GM19467 (cell line): ENCODE results near the gene TMEM239.
"Not testable (repeated sequence)": the region's sequence is repeated elsewhere in the genome, so short reads cannot be mapped to it uniquely, and the experiment has no call there.

Experiments
- ATAC-seq: cut with Tn5 transposase; IDR thresholded peaks from one replicate; pipeline ENCODE4 v1.9.1; 2021; ENCODE audit warnings: mild to moderate bottlenecking, moderate library complexity; ENCODE audit not compliant: unreplicated experiment

The TMEM239 gene

GRCh38 chr20:2816030-2816582 is at the start of gene TMEM239:
Gene TMEM239 (plus strand): TSS chr20:2816364. CDS start chr20:2816555, 191 bp downstream.
- ATAC-seq, result no peak

DNA sequence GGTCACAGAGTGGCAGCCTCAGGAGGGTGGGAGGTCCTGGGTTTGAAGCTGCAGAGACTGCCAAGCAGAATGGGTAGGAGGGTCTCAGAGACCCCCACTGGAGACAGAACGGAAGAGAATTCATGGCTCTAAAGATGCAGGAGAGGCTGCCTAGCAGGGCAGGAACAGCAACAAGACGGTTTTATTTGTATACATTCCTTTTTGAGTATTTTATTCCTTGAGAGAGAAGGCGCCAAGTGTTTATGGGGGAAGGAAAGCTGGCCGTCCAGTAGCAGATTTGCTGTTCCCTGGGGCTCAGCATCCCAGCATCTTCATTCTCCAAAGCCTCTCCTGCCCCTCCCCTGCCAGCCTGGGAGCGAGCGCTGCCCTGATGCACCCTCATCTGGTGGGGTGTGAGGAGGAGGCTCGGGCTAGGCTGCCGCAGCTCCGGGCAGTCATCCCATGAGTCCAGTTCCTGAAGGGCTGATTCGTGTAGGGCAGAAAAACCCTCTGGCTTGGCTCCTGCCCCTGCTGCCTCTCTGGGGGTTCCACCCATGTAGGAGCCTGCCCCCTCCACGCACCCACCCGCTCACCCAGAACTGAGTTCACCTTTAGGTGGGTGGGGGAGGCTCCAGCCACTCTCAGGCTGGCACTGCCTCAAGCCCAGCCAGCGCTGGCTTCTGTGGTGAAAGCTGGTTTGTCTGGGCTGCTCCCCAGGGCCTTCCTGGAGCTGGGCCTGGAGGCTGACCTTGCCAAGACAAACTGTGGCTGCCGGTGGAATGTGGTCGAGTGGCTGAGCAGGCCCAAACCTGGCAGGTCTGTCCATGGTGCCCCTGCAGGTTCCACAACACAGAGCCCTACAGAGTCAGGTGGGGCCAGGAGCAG is 48.2 kb upstream of the TMEM239 start:
- ATAC-seq, result no peak

DNA sequence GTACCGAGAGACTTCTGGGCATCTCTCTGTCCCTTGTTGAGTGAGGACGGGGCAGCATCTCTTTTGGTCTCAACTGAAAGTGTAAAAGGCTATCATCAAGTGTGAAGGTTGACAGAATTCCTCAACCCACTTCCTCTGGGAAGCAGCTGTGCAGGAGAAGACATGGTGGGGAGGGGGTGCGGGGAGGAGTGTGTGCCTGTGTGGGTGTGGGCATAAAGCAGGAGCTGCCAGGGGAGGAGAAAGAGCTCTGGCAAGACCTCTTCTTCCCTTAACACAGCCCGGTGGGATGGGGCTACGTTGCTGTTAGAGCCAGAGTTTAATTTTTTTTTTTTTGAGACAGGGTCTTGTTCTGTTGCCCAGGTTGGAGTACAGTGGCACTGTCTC is 47.5 kb upstream of the TMEM239 start:
- ATAC-seq, result no peak

DNA sequence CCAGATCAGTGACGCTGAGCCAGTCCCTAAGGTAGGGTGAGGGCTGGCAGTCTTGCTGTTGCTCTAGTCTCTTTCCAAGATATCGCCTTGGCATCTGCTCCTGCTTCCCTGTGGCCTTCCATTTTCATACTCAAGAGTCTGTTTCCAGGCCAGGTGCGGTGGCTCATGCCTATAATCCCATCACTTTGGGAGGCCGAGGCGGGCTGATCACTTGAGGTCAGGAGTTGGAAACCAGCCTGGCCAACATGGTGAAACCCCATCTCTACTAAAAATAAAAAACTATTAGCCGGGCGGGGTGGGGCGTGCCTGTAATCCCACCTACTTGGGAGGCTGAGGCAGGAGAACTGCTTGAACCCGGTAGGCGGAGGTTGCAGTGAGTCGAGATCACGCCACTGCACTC is 46.1 kb upstream of the TMEM239 start:
- ATAC-seq, result not testable (repeated sequence)

- no peak for ATAC-seq
Measured at GRCh38 chr20:2771631-2772080, 44.5 kb upstream of the TMEM239 start.

- no peak for ATAC-seq
Measured at GRCh38 chr20:2773812-2774211, 42.4 kb upstream of the TMEM239 start.

GRCh38 chr20:2775139-2775538 is 41.0 kb upstream of the TMEM239 start:
- ATAC-seq, result no peak

DNA sequence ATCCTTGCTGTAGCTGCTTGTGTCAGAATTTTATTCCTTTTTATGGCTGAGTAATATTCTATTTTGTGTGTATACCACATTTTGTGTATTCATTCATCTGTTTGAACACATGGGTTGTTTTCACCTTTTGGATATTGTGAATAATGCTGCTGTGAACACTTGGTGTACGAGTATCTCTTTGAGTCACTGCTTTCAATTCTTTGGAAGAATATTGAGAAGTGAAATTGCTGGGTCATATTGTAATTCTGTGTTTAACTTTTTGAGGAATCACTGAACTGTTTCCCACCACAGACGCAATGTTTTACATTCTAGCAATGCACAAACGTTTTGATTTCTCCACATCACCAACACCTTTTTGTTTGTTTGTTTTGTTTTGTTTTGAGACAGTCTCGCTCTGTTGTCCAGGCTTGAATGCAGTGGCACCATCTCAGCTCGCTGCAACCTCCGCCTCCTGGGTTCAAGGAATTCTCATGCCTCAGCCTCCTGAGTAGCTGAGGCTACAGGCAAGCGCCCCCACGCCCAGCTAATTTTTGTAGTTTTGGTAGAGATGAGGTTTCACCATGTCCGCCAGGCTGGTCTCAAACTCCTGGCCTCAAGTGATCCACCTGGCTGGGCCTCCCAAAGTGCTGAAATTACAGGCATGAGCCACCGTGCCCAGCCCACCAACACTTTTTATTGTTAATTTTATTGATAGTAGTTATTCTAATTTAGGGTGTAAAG is 37.4 kb upstream of the TMEM239 start:
- no peak for ATAC-seq

GRCh38 chr20:2780948-2781347 is 35.2 kb upstream of the TMEM239 start:
- no peak for ATAC-seq

GRCh38 chr20:2783908-2784566 is 32.1 kb upstream of the TMEM239 start:
- no peak for ATAC-seq

GRCh38 chr20:2793471-2793870 is 22.7 kb upstream of the TMEM239 start:
- ATAC-seq, result no peak

DNA sequence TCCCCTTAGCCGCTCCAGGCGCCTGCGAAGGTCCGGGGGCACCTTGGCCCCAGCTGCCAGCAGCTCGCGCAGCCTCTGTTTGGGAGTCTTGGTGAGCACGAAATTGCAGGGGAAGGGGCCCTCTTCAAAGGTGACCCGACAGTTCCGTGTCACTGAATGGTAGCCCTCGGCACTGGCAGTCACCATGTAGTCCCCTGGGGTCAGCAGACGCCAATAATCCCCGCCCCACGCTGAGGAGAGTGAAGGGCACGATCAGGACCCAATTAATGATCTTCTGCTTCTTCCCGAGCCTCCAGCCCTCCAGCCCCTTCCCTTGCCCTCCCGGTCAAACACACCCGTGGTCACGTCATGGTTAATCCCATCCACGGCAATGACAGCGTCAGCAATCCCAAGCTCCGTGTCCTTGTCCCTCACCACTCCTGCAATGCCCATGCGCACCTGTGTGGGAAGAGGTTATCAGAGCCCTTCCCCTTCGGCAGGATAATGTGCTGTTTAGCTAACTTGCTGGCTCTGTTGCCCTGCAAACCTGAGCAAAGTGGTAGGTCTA is 21.9 kb upstream of the TMEM239 start:
- ATAC-seq, result no peak

DNA sequence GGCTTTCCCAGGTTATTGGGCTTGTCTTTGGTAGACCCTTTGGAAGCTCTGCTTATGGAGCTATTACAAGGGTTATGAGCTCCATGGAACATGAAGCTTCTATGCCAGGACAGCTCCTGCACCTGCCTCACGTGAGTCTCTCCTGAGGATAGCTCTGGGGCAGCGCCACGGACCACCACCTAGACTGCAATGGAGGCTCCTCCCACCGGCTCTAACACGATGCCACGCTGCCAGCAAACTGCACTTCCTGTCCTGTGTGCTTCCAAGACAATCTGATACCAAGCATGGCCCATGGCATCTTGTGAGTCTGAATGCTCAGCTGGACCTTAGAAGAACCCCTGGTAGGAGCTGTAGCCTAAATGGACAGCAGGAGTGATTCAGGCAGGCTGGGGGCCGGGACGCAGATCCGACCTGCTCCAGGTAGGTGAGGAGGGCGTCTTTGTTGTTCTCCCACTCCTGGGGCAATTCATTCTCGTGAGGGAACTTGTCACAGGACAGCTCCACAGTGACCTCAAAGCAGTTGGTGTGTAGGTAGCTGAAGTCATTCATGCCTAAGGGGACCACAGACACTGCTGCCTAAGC is 21.2 kb upstream of the TMEM239 start:
- ATAC-seq, result no peak

GRCh38 chr20:2795451-2795850 is 20.7 kb upstream of the TMEM239 start:
- no peak for ATAC-seq

- no peak for ATAC-seq
Measured at GRCh38 chr20:2796011-2796660, 20.0 kb upstream of the TMEM239 start.

DNA sequence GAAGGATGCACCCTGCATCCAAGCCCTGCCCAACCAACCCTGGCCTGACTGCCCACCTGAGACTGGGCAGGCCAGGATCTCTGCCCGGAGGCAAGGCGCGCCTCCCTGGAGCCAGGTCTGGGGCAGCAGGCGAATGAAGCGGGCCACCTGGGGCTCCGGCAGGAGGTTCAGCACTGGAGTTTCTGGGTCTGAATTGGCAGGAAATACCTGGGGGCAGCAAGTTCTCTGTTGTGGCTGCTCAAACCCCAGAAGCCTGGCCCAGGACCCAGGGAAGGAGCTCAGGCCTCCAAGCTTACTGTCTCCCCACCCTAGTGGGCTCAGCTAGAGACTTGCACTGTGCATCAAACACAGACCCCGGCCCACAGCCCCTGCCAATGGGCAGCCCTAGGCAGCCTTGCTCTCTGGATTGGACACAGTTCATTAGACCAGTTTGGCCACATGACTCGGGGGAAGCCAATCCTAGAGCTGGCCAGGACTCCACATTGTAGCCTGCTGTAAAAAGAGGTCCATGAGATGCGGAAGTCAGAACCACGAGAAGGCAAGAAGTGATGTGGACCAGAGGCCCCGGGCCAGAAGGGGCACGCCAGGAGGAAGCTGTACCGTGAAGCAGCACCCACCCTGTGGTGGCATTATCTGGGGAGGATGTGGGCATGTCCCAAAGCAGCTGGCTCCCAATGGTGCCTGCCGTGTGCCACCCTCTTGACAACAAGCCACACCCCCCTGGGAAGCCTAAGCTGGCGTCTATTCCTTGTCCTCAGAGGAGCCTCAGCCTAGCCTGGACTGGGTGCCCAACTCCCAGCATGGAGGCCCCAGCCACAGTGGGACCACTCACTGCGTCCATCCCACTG is 18.8 kb upstream of the TMEM239 start:
- ATAC-seq, result no peak

DNA sequence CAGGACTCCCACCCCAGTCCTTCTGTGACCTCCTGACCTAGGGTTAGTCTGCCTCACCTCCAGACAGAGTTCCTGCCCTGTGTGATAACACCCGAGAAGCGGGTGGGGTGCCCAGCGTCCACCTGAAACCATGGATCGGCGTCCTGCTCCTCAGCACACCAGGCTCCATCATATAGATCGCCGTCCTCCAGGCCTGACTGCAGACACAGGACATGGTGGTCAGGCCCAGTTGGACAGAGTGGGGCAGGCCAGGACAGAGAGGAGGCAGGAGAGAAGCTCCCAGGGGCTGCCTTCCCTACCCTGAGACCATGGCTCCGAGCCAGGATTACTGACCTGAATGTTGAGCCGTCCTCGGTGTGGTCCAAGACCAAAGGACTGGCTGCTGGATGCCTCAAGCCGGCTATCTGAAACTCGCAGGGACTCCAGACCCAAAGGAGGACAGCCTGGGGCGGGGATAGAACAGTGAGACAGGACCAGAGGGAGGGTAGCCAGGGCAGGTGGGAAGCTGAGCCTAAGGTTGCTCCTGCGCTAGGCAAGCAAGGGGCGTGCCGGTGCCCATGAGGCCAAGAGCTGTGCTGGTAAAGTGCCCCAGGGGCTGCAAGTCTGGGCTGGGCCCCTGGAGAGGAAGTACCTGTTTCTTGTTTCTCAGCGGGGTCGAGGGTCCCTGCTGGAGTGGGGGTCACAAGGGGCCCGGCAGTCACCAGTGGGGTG is 17.9 kb upstream of the TMEM239 start:
- no peak for ATAC-seq

GRCh38 chr20:2798814-2799213 is 17.4 kb upstream of the TMEM239 start:
- ATAC-seq, result no peak

DNA sequence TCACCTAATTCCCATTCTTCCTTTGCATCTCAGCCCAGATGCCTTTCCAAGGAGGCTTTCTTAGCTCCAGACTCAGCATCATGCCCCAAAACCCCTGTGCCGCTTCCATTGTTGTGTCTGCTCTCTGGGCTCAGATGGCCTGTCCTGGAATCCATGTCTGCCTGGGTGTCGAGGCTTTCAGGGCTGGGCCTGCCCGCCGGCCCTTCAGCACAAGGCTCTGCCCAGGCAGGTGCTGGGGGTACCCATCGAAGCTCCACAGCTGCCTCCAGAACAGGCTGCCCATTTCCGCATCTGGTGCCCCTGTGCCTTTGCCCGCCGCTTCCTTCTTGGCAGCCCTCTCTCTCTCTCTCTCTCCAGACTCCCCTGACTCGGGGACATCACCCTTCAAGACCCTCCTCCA is 16.9 kb upstream of the TMEM239 start:
- ATAC-seq, result no peak
